Measurements from ENCODE around the gene RFX1.
A peak's percentile ranks its signal among the peaks of the same experiment; 100 is the strongest.
"Not testable (repeated sequence)": the region's sequence is repeated elsewhere in the genome, so short reads cannot be mapped to it uniquely, and the experiment has no call there.

RFX1 gene

DNA sequence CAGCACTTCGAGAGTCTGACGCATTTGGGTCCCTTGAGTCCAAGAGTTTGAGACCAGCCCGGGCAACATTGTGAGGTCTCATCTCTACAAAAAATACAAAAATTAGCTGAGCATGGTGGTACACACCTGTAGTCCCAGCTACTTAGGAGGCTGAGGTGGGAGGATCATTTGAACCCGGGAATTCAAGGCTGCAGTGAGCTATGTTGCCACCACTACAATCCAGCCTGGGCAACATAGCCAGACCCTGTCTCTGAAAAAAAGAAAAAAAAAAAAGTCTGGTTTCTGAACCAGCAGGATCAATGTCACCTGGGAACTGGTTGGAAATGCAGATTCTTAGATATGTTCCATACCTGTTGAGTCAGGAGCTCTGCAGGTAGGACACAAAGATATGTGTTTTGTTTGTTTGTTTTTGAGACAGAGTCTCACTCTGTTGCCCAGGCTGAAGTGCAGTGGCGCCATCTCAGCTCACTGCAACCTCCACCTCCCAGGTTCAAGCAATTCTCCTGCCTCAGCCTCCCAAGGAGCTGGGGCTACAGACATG lies 20.6 kb upstream of the RFX1 start:
- not testable (repeated sequence) for ATAC-seq

DNA sequence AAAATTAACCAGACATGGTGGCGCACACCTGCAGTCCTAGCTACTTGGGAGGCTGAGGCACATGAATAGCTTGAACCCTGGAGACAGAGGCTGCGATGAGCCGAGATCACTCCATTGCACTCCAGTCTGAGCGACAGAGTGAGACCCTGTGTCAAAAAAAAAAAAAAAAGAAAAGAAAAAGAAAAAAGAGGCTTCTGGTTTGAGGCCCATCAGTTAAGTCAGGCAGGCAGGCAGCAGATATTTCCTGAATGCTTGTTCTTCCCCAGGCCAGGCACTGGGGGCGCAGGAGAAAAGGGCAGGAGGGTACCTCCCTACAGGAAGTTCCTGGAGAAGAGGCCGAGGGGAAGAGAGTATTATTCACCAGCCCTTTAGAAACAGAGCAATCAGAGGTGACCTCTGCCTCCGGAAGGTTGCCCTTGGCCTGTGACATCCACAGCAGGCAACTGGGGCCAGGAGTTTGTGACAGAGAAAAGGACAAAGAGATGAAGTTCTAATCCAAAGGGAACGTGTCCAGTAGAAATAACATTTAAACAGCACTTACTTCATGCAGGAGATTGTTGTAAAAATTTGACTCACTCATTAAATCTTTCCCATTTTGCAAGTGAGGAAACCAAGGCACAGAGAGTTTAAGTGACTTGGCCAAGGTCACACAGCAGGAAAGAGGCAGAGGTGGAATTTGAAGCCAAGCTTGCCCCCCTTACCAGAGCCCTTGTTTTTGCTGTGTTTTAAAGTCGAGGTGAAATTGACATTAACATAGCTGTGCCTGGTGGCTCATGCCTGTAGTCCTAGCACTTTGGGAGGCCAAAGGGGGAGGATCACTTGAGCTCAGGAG lies 17.5 kb upstream of the RFX1 start:
- ATAC-seq, result peak in 1 of 2 donors; percentile 45

DNA sequence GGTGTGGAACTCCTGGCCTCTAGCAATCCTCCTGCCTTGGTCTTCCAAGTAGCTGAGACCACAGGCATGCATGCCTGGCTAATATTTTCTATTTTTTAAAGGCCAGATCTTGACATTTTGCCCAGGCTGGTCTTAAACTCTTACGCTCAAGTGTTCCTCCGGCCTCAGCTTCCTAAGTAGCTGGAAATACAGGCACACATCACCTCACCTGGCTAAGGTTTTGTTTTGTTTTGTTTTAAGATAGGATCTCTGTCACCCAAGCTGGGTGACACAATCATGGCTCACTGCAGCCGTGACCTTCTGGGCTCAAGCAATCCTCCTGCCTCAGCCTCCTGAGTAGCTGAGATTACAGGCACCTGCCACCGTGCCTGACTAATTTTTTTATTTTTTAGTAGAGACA lies 16.3 kb upstream of the RFX1 start:
- ATAC-seq, result no peak

DNA sequence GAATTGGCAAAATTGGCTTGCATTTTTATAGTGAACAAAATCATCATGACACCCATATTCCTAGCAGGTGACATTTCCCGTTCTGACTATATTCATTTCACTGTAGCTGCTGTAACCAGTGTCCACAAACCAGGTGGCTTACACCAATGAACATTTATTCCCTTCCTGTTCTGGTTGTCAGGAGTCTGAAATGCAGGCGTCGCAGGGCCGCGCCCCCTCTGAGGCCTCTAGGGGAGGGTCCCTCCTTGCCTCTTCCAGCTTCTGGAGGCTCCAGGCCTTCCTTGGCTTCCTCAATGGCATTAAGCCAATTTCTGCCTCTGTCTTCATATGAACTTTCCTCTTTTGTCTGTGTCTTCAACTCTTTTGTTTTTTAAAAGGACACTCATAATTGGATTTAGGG lies 15.4 kb upstream of the RFX1 start:
- no peak for ATAC-seq

DNA sequence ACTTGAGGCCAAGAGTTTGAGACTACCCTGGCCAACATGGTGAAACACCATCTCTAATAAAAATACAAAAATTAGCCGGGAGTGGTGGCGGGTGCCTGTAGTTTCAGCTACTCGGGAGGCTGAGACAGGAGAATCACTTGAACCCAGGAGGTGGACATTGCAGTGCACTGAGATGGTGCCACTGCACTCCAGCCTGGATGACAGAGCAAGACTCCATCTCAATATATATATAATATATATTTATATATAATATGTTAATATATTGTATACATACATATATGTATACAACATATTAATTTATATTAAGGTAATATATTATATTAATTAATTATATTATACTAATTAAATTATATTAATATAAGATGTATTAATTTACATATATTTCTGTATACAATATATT lies 13.6 kb upstream of the RFX1 start:
- ATAC-seq, result not testable (repeated sequence)

DNA sequence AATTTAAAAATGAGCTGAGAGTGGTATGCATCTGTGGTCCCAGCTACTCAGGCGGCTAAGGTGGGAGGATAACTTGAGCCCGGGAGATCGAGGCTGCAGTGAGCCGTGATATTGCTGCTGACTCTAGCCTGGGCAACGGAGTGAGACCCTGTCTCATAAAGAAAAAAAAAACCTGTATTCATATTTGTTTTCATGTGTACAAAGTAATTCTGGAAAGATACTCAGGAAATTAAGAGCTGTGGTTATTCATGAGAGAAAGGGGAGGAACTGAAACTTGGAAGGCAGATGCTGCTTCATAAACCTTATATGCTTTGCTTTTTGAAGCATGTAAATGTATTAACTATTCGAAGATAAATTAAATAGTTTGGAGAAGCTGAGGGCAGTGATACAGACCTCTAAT lies 13.0 kb upstream of the RFX1 start:
- ATAC-seq, result no peak

DNA sequence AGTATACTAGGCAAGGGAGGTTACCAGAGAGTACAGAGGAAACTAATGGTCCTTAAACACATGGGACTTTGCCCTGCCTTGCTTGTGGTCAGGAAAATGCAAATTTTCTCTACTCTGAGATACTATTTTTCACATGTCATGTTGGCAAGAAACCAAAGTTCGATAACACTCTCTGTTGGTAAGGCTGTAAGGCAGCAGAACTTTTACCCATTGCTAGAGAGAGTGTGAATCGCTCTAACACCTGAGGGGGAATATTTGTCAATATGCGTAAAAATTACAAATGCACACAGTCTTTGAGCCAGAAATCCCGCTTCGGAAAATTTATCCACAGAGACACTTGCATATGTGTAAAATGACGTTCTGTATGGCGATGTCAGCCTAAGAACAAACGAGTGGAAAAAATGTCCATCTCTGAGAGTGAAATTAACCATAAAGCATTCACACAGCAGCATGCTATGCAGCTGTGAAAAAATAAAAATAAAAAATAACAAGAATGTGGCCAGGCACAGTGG lies 9.5 kb upstream of the RFX1 start:
- peak in 1 of 2 donors; percentile 49 for ATAC-seq

DNA sequence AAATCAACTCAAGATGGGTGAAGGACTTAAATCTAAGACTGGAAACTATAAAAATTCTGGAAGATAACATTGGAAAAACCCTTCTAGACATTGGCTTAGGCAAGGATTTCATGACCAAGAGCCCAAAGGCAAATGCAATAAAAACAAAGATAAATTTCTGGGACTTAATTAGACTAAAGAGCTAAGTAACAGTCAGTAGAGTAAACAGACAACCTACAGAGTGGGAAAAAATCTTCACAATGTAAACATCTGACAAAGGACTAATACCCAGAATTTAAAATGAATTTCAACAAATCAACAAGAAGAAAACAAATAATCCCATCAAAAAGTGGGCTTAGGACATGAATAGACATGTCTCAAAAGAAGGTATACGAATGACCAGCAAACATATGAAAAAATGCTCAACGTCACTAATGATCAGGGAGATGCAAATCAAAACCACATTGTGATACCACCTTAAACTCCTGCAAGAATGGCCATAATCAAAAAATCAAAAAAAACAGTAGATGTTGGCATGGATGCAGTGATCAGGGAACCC lies 6.3 kb upstream of the RFX1 start:
- no peak for ATAC-seq

DNA sequence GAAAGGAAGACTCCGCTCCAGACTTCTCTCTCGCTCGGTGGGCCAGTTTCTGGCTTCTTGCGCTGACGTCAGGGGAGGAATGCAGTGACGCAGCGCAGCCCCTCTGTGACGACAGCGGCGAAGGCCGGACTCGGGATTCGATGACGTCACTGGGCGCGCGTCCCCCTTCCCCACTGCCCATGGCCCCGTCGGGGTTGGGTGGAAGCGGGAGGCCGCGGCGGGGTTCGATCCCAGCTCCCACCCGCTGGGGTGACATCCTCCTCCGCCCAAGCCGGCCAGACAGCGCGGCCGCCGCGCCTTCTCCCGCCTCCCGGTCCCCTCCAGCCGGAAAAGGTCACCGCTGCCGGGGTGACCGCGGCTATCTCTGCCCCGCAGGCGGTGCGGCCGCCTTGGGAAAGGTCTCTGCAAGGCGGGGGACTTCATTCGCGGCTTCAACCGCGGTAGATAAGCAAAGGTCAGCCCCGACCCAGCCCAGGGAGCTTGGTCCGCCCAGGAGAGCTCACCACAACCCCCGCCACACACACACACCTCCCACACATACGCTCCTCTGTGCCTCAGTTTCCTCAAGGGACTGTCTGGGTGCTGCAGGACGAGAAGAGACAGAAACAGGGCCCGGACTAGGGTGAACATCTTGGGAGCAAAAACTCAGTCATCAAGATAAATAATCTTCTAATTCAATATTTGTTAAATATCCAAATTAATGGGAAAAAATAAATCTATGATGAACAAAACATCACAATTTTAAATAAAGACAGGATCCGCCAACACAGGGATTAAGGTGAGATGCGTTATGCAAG lies 844 bp upstream of the RFX1 start:
- peak; percentile 5 to 7 for ATAC-seq

DNA sequence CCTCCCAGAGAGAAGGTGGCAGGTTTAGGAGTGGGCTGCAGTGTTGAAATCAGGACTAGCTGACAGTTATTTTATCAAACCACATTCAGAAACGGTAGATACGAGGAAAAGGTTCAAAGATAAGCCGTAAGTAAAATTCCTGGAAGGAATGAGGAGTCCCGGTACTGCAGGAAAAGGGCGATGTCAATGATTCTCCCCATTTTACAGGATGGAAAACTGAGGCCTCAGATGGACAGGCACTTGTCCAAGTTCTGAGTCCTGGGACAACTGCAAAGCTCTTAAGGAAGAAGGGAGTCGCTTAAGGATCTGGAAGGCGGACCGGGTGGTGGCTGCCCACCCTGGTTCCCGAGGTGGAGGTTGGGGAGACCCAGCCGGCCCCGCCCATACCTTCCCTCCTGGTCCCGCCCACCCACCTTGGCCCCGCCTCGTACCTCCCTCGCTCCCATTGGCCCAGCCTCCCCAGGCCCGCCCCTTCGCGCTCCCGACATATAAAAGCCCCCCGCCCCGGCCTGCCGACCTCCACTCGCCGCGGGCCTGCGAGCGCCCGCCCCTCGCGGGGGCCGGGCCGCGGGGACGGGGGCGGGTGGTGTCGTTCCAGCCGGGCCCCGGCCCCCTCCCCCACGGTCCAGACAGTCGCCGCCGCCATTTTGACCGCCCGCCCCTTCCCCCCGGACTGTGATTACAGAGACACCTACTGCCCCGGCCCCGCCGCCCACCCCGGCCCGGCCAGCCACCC lies 603 bp downstream of the RFX1 start:
- ATAC-seq, result peak; percentile 39 to 40

DNA sequence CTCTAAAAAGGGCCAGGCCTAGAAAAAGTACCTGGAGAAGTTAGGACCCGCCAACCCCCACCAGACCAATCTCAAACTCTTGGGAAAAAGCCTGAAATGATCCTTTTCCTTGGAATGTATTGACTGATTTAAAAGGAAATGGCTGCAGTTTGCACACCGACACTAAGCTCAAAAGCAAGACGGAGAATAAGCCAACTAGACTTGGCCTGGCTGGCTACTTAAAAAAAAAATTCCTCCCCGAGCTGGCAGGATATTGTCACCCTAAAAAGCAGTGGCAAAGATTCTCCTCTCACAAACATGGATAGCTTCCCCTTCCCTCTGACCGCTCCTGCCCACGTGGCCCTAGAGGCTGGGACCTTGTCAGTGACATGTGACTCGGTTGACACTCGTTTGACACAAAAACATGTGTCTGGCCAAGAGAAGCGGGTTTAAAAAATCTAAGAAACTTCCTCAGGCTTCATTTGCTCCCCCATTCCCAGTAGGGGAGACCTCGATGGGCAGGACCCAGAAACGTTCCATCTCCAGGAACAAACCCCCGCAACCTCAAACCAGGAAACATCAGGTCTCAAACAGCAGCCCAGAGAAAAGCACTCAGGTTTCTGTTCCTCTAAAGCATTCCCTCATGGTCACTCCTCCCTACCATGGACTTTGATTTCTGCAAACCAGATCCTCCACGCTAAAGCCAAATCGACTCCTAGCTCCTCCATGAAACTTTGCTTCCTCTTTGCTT lies 1.3 kb downstream of the RFX1 start:
- no peak for ATAC-seq

DNA sequence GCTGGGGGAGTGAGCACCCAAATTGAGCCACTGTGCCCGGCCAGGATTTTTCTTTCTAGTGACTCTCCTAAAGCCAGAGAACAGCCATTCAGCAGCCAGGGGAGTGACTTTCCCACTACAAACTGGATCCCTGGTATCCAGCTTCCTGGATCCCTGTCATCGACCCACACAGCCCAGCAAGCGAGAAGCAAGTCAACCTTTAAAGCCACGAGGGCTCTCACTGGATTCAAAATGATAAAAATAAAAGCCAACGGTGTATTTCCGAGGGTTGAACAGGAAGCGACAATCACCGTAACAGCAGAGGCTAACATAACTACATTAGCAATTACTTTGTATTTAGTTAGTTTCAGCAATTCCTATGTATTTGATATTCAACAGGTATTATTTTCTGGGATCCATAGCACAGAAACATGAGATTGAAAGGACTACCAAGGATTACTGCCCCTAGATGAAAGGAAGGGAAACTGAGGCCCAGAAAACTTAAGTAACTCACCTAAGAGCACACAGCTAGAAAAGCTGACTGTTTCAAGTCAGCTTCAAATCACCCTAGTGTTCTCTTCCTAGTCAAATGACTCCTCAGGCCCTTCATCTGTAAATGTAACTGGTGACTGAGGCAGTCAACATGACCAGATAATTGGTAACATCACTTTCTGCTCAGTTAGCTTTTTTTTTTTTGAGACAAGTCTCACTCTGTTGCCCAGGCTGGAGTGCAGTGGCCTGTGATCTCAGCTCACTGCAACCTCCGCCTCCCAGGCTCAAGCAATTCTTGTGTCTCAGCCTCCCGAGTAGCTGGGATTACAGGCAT lies 2.7 kb downstream of the RFX1 start:
- no peak for ATAC-seq

DNA sequence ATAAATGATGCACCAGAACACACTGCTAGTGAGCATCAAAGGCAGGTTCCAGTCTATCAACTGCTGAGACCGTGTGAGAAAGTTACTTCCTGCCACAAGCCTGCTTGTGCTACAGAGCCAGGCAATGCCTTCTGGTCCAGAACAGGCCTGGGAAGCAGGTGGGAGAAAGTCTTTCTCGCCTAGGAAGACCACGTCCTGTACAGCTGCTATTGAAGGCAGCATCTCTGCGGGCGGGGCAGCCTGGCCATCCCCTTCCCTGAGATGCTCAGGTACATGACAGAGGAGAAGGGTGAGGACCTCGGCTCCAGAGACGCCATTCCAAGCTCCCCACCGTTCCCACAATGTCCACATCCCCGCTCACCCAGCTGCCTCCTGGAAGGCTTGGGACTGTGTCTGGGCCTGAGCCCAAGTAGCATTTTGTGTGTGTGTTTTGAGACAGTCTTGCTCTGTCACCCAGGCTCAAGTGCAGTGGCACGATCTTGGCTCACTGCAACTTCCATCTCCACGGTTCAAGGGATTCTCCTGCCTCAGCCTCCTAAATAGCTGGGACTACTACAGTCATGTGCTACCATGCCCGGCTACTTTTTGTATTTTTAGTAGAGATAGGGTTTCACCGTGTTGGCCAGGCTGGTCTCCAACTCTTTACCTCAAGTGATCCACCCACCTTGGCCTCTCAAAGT lies 3.4 kb downstream of the RFX1 start:
- ATAC-seq, result no peak

DNA sequence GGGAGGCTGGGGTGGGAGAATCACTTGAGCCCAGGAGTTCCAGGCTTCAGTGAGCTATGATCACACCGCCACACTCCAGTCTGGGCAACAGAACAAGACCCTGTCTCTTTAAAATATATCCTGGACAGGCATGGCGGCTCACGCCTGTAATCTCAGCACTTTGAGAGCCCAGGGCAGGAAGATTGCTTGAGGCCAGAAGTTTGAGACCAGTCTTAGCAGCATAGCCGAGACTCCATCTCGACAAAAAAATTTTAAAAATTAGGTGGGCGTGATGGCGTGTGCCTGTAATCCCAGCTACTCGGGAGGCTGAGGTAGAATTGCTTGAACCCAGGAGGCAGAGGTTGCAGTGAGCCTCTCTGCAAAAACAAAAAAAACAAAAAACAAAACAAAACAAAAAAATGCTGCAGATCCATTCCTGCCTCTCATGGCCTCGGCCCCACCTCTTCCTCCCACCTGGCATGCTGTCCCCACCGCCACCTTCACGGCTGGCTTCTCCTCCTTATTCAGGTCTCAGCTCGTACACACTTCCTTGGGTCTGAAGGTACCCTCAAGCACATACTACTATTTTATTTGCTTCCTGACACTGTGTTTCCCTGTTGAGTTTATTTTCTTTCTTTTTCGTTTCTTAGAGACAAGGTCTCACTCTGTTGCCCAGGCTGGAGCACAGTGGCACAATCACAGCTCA lies 5.3 kb downstream of the RFX1 start:
- ATAC-seq, result no peak

DNA sequence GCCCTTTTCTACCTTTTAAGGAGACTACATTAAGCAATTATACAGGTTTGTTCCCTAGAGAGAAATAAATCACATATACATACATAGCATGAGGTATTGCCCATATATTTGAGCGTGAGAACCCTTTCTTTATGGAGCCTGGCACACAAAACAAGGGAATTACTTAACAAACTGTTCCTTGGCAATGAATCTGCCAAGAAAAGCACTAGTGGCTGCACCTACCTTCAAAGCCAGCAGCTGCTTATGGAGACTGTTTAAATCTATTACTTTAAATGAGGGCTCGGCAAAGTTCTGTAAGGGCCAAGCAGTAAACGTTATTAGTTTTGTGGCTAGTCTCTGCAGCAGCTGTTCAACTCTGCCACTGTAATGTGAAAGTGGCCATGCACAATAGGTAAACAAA lies 7.0 kb downstream of the RFX1 start:
- no peak for ATAC-seq

DNA sequence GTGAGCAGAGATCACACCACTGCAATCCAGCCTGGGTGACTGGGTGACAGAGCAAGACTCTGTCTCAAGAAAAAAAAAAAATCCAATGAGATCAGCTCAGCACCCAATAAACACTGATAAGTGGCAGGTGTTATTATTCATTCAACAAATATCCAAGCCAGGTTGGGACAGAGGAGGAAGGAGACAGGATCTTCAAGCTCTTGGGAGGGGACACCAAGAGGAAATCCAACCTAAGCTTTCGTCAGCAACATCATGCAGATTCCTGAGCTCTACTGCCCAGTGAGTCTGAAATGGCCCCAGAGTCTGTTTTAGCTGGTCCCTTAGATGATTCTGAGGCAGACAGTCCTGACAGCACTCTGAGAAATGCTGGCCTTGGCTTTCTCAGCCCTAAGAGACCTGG lies 7.7 kb downstream of the RFX1 start:
- ATAC-seq, result no peak

DNA sequence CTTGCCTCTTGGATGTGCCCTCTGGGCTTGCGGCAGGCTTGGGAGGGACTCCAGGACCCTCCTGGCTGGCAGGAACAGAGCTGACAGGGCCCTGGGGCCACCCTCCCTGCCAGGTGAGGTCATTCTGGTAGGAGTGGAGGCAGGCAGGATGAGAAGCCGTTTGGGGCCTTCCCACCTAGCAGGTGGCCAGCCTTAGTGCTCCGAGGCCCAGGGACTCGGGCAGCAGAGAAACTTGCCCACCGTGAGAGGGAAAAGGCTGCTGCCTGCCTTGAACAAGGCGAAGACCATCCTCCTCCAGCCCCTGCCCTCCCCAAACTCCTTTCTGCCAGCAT lies 8.5 kb downstream of the RFX1 start:
- ATAC-seq, result no peak

DNA sequence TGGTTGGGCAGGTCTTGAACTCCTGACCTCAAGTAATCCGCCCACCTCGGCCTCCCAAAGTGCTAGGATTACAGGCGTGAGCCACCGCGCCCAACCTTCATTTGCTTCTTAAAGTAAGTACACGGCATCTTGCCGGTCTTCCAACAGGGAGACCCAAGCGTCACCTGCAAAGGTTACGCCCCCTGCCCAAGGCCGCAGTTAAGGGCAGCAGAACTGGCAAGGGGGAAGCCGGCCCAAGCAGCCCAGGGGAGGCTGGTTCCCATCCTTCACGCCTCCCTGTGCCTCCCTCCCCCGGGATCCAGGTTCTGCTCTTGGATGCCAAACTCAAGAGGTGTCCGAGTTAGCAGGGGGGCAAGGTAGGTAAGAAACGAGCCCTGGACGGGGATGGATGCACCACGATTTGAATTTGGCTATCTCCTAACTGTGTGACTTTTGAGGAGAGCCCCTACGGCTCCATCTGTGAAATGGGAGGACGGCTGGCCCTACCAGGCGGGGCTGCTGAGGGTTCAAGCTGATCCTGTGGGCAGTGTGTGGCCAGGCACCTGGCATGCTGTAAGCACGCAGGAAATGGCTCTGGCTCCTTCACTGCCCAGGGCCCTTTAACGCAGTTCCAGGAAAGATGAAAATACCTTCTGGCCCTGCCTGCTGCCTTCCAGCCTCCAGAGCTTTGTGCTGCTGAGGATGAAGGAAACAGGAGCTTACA lies 9.0 kb downstream of the RFX1 start:
- no peak for ATAC-seq
